IMR-90 (cell line): ENCODE results near the gene SLC39A2. TPM values are rescaled to one million over a fixed set of nuclear protein-coding genes. Genes with fewer than 3 reads are reported as not detected.

ENCODE experiments used
- ATAC-seq: fragments of 200-7000 bp; cut with Tn5 transposase; 2 replicates; pipeline ENCODE4 v1.9.1; 2020; ENCODE audit warnings: low read depth, mild to moderate bottlenecking, moderate library complexity
- BruUV-seq: library from RNA; stranded (reverse); fragments of 400-500 nt; replicated peaks from 2 replicates; lab custom pipeline; 2021; lab: Mats Ljungman, UMichigan
- CTCF ChIA-PET: fragments of 300-600 bp; formaldehyde crosslinking; extraction: SDS; loops from one replicate; lab custom pipeline; 2021; ENCODE audit warnings: antibody characterized with exemption; lab: Yijun Ruan, JAX
- POLR2A ChIA-PET: fragments of 300-600 bp; sonication (Branson Sonifier 250); formaldehyde crosslinking; loops from one replicate; lab custom pipeline; 2022; ENCODE audit warnings: antibody characterized with exemption; ENCODE audit not compliant: unreplicated experiment; lab: Charles Lee
- DNase-seq: peaks from one replicate; pipeline ENCODE4 v3.0.0; 2013
- H2AFZ ChIP-seq: replicated peaks from 2 replicates; pipeline ENCODE3; 2013; ENCODE audit warnings: low read length, mild to moderate bottlenecking; ENCODE audit not compliant: poor library complexity
- H2AK5ac ChIP-seq: 2 replicates; pipeline ENCODE4 v1.6.1; 2013; ENCODE audit warnings: low read depth, low read length, inconsistent platforms
- H2AK9ac ChIP-seq: replicated peaks from 2 replicates; pipeline ENCODE3; 2013; ENCODE audit warnings: mild to moderate bottlenecking, low read depth, low read length, moderate library complexity; ENCODE audit not compliant: poor library complexity
- H2BK120ac ChIP-seq: 2 replicates; pipeline ENCODE4 v1.6.1; 2013; ENCODE audit warnings: low read depth, low read length, inconsistent platforms
- H2BK15ac ChIP-seq: 3 replicates; pipeline ENCODE4 v1.6.1; 2013; ENCODE audit warnings: low read depth, low read length, inconsistent platforms
- H2BK20ac ChIP-seq: 2 replicates; pipeline ENCODE4 v1.6.1; 2013; ENCODE audit warnings: low read depth, mild to moderate bottlenecking, inconsistent platforms, low read length, moderate library complexity
- H2BK5ac ChIP-seq: 2 replicates; pipeline ENCODE4 v1.6.1; 2013; ENCODE audit warnings: mild to moderate bottlenecking, low read depth, low read length, inconsistent platforms; ENCODE audit not compliant: poor library complexity, severe bottlenecking
- H3K14ac ChIP-seq: replicated peaks from 2 replicates; pipeline ENCODE4 v1.6.1; 2013; ENCODE audit warnings: low read depth, low read length, inconsistent platforms
- H3K18ac ChIP-seq: 2 replicates; pipeline ENCODE4 v1.6.1; 2013; ENCODE audit warnings: low read depth, low read length, control low read depth
- H3K23ac ChIP-seq: 2 replicates; pipeline ENCODE4 v1.6.1; 2013; ENCODE audit warnings: low read depth, low read length, inconsistent platforms
- H3K27ac ChIP-seq: 2 replicates; pipeline ENCODE4 v1.5.1; 2013; ENCODE audit warnings: mild to moderate bottlenecking, control low read depth, low read length; ENCODE audit not compliant: insufficient read depth
- H3K27me3 ChIP-seq: 2 replicates; pipeline ENCODE4 v1.6.1; 2013; ENCODE audit warnings: low read length; ENCODE audit not compliant: control insufficient read depth, insufficient read depth
- H3K36me3 ChIP-seq: 2 replicates; pipeline ENCODE4 v1.6.1; 2013; ENCODE audit warnings: low read length, mixed read lengths; ENCODE audit not compliant: control insufficient read depth, insufficient read depth
- H3K4ac ChIP-seq: 2 replicates; pipeline ENCODE4 v1.6.1; 2013; ENCODE audit warnings: low read depth, low read length, inconsistent platforms
- H3K4me1 ChIP-seq: 2 replicates; pipeline ENCODE4 v1.6.1; 2013; ENCODE audit warnings: low read length, mixed read lengths; ENCODE audit not compliant: control insufficient read depth, insufficient read depth
- H3K4me2 ChIP-seq: 2 replicates; pipeline ENCODE4 v1.6.1; 2013; ENCODE audit warnings: low read depth, mild to moderate bottlenecking, control low read depth, low read length, moderate library complexity
- H3K4me3 ChIP-seq: 2 replicates; pipeline ENCODE4 v1.5.1; 2013; ENCODE audit warnings: low read depth, mild to moderate bottlenecking, control low read depth, low read length, moderate library complexity; ENCODE audit not compliant: insufficient read depth
- H3K56ac ChIP-seq: 2 replicates; pipeline ENCODE4 v1.6.1; 2013; ENCODE audit warnings: low read length, inconsistent platforms; ENCODE audit not compliant: insufficient read depth; ENCODE audit errors: extremely low read depth
- H3K79me1 ChIP-seq, 2 experiments: 2 replicates each; pipeline ENCODE4 v1.6.1; 2013; ENCODE audit warnings: low read length in 2 of 2, inconsistent platforms in 1 of 2, low read depth in 1 of 2
- H3K9ac ChIP-seq: 2 replicates; pipeline ENCODE4 v1.6.1; 2013; ENCODE audit warnings: low read depth, low read length, control low read depth
- H3K9me1 ChIP-seq: 2 replicates; pipeline ENCODE4 v1.6.1; 2013; ENCODE audit warnings: low read length, inconsistent platforms; ENCODE audit not compliant: insufficient read depth
- H3K9me3 ChIP-seq: 2 replicates; pipeline ENCODE4 v1.6.1; 2013; ENCODE audit warnings: low read length; ENCODE audit not compliant: control insufficient read depth, insufficient read depth
- H4K20me1 ChIP-seq: 2 replicates; pipeline ENCODE4 v1.6.1; 2013; ENCODE audit warnings: low read length, inconsistent platforms; ENCODE audit not compliant: insufficient read depth
- H4K5ac ChIP-seq: 2 replicates; pipeline ENCODE4 v1.6.1; 2013; ENCODE audit warnings: mild to moderate bottlenecking, low read depth, low read length, control low read depth
- H4K8ac ChIP-seq, 2 experiments: 2 replicates each; pipeline ENCODE4 v1.6.1; 2013; ENCODE audit warnings: low read depth in 2 of 2, low read length in 2 of 2, control low read depth in 1 of 2, inconsistent platforms in 1 of 2
- H4K91ac ChIP-seq: 2 replicates; pipeline ENCODE4 v1.6.1; 2013; ENCODE audit warnings: low read depth, low read length, inconsistent platforms; ENCODE audit not compliant: insufficient read depth
- BHLHE40 ChIP-seq: fragments of 150-350 bp; IDR thresholded peaks from 2 replicates; pipeline ENCODE4 v1.6.1; 2016; ENCODE audit warnings: mild to moderate bottlenecking, low read depth, low read length
- CEBPB ChIP-seq: IDR thresholded peaks from 2 replicates; pipeline ENCODE4 v1.6.1; 2012; ENCODE audit warnings: low read depth, low read length, improper control_type of control experiment
- CHD1 ChIP-seq: IDR thresholded peaks from 2 replicates; pipeline ENCODE4 v1.6.1; 2012; ENCODE audit warnings: low read depth, low read length, improper control_type of control experiment
- CTCF ChIP-seq: conservative IDR thresholded peaks from 2 replicates; pipeline ENCODE4 v1.5.1; 2012; ENCODE audit warnings: mild to moderate bottlenecking, low read depth, low read length, improper control_type of control experiment
- ELK1 ChIP-seq: fragments of 150-350 bp; IDR thresholded peaks from 2 replicates; pipeline ENCODE4 v1.6.1; 2016; ENCODE audit warnings: low read depth, mild to moderate bottlenecking, low read length, moderate library complexity, borderline replicate concordance
- FOS ChIP-seq: fragments of 150-350 bp; IDR thresholded peaks from 2 replicates; pipeline ENCODE4 v1.6.1; 2016; ENCODE audit warnings: low read depth, low read length
- MAFK ChIP-seq: IDR thresholded peaks from 2 replicates; pipeline ENCODE4 v1.6.1; 2012; ENCODE audit warnings: low read depth, low read length, improper control_type of control experiment
- MAZ ChIP-seq: IDR thresholded peaks from 2 replicates; pipeline ENCODE4 v1.6.1; 2012; ENCODE audit warnings: low read depth, mild to moderate bottlenecking, low read length, improper control_type of control experiment, moderate library complexity, borderline replicate concordance
- MXI1 ChIP-seq: IDR thresholded peaks from 2 replicates; pipeline ENCODE4 v1.6.1; 2012; ENCODE audit warnings: low read depth, mild to moderate bottlenecking, low read length, moderate library complexity, borderline replicate concordance
- NFE2L2 ChIP-seq: fragments of 150-350 bp; IDR thresholded peaks from 2 replicates; pipeline ENCODE4 v1.6.1; 2016; ENCODE audit warnings: low read depth, mild to moderate bottlenecking, low read length
- POLR2A ChIP-seq: IDR thresholded peaks from 2 replicates; pipeline ENCODE4 v1.6.1; 2012; ENCODE audit warnings: mild to moderate bottlenecking, low read depth, low read length
- RAD21 ChIP-seq: IDR thresholded peaks from 2 replicates; pipeline ENCODE4 v1.6.1; 2012; ENCODE audit warnings: low read length, improper control_type of control experiment
- RCOR1 ChIP-seq: IDR thresholded peaks from 2 replicates; pipeline ENCODE4 v1.6.1; 2012; ENCODE audit warnings: mild to moderate bottlenecking, low read length, improper control_type of control experiment; ENCODE audit not compliant: insufficient replicate concordance
- RFX5 ChIP-seq: IDR thresholded peaks from 2 replicates; pipeline ENCODE4 v1.8.0; 2012; ENCODE audit warnings: low read depth, mild to moderate bottlenecking, low read length, moderate library complexity
- SMC3 ChIP-seq: fragments of 150-350 bp; IDR thresholded peaks from 2 replicates; pipeline ENCODE4 v1.6.1; 2016; ENCODE audit warnings: low read depth, mild to moderate bottlenecking, antibody characterized with exemption, low read length, moderate library complexity
- WGBS, 2 experiments: methylation state at CpG; one replicate each; pipeline versions ENCODE4 v1.1.5 to v1.1.7; 2013; ENCODE audit warnings: missing lambda C conversion rate in 2 of 2; ENCODE audit not compliant: insufficient read length in 1 of 2; ENCODE audit errors: extremely low coverage in 2 of 2; 5-methylcytosine and 5-hydroxymethylcytosine counted together
- dilution Hi-C: fragments of 300-500 bp; cut with HindIII; formaldehyde crosslinking; loops from one replicate; pipeline ENCODE4 v1.14.3; 2018; ENCODE audit warnings: low sequenced_read_pairs; ENCODE audit not compliant: unreplicated experiment
- in situ Hi-C: fragments of 300-500 bp; cut with MboI; formaldehyde crosslinking; loops from 3 replicates; pipeline ENCODE4 v1.14.3; 2019; ENCODE audit warnings: low sequenced_read_pairs, inconsistent platforms, mixed read lengths
- intact Hi-C: fragments of 100-400 bp; cut with micrococcal nuclease; formaldehyde crosslinking; loops from 2 replicates; pipeline ENCODE4 v1.10.0; 2022
- polyA plus RNA-seq, 3 experiments: library from polyadenylated mRNA; depleted of rRNA; stranded (reverse); fragments of >200 nt; gene quantifications; 2 replicates each; pipeline ENCODE4 v1.2.3, GENCODE V29; 2012; ENCODE audit warnings: low replicate concordance in 1 of 3
- total RNA-seq: library from RNA; depleted of rRNA; stranded (reverse); fragments of >200 nt; gene quantifications from 2 replicates; pipeline ENCODE4 v1.2.3, GENCODE V29; 2012
- TF ChIP-seq, protein P1 (sequence below): fragments of 150-350 bp; IDR thresholded peaks from 2 replicates; pipeline ENCODE4 v1.6.1; 2017; ENCODE audit warnings: mild to moderate bottlenecking, antibody characterized with exemption, low read length, low read depth

SLC39A2 gene
- total and polyA plus RNA-seq, 2 of the 4 experiments (the other 2 are of a cell fraction) = not detected

DNA sequence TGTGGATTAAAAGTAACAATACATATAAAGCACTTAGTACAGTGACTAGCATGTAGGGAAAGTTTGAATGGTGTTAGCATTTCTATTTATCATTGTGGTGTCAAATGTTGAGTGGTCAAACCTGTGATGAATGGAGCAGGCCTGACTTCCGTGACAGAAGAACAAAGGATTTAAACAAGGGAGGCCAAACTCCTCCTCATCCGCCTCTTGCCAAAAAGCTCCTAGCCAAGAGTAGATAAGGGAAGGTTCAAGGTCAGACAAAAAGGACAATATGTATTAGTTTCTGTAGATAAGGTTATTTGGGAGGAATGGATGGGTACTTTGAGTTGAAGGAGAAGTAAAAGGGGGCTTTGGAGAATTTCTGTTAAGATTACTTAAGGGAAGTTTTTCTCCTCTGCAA is 49.5 kb downstream of the SLC39A2 start:
- H3K4me3 ChIP-seq = no peak overlapping the region
- H4K5ac ChIP-seq = no peak overlapping the region
- H3K9ac ChIP-seq = no peak overlapping the region
- H4K91ac ChIP-seq = no peak overlapping the region
- in situ Hi-C loops (no loop called here), intact Hi-C loops (no loop called here), dilution Hi-C loops (no loop called here)
- H3K18ac ChIP-seq = no peak overlapping the region
- no CpG with 5 or more reads among the region's 2 CpGs for WGBS, 2 experiments
- no peak for ATAC-seq
- no peak for DNase-seq
- peaks cover 4% of the 10 kb centered on the region; the same call in 1 of the 2 replicates for H3K4me1 ChIP-seq
- no peak overlapping the region for H2BK15ac ChIP-seq
- H4K20me1 ChIP-seq = no peaks in the 10 kb centered on the region
- no peaks in the 10 kb centered on the region for H3K79me1 ChIP-seq
- no peak overlapping the region for H2AFZ ChIP-seq
- H3K4me2 ChIP-seq = no peak overlapping the region
- H4K8ac ChIP-seq = no peak overlapping the region
- no peak overlapping the region for H3K14ac ChIP-seq
- no peaks in the 10 kb centered on the region for H3K36me3 ChIP-seq
- TF ChIP-seq ELK1 = no peak
- TF ChIP-seq CTCF = no peak
- TF ChIP-seq FOS = no peak
- no peak for TF ChIP-seq MAFK
- no peak for TF ChIP-seq BHLHE40
- TF ChIP-seq POLR2A = no peak
- TF ChIP-seq MAZ = no peak
- TF ChIP-seq, protein P1, sequence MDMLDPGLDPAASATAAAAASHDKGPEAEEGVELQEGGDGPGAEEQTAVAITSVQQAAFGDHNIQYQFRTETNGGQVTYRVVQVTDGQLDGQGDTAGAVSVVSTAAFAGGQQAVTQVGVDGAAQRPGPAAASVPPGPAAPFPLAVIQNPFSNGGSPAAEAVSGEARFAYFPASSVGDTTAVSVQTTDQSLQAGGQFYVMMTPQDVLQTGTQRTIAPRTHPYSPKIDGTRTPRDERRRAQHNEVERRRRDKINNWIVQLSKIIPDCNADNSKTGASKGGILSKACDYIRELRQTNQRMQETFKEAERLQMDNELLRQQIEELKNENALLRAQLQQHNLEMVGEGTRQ = no peak
- no peak for TF ChIP-seq CHD1
- no peak for TF ChIP-seq SMC3
- TF ChIP-seq MXI1 = no peak
- no peak for TF ChIP-seq RCOR1
- no peak for TF ChIP-seq RFX5
- no peak for TF ChIP-seq NFE2L2
- no peak for TF ChIP-seq RAD21
- TF ChIP-seq CEBPB = no peak
- no TSS peak for BruUV-seq
- H2BK20ac ChIP-seq = no peak overlapping the region
- H2BK120ac ChIP-seq = no peak overlapping the region
- no peak overlapping the region for H2BK5ac ChIP-seq
- no peaks in the 10 kb centered on the region for H3K9me1 ChIP-seq
- H3K56ac ChIP-seq = no peak overlapping the region
- no peak overlapping the region for H2AK5ac ChIP-seq
- POLR2A ChIA-PET = no interaction called here
- H3K27me3 ChIP-seq = peaks cover 15% of the 10 kb centered on the region
- no peak overlapping the region for H3K23ac ChIP-seq
- CTCF ChIA-PET = interaction anchor here (1.7 to 2.6 kb wide), 2 partner anchors 34 to 78 kb away, joined by 6 to 14 read pairs; no protein-coding TSS in a partner anchor
- H3K4ac ChIP-seq = no peak overlapping the region
- no peak overlapping the region for H3K27ac ChIP-seq
- no peaks in the 10 kb centered on the region for H3K9me3 ChIP-seq
- no peak overlapping the region for H2AK9ac ChIP-seq
